HepG2 (cell line): ENCODE results near the gene LYRM4. TPM values are rescaled to one million over a fixed set of nuclear protein-coding genes. Genes with fewer than 3 reads are reported as not detected.

ENCODE experiments used
- CBFB ChIP-seq: sonication (generic); formaldehyde crosslinking; IDR thresholded peaks from 2 replicates; pipeline ENCODE4 v1.4.0; 2020; ENCODE audit warnings: missing genetic modification reagents
- CCDC6 ChIP-seq: sonication (generic); formaldehyde crosslinking; IDR thresholded peaks from 2 replicates; pipeline ENCODE4 v1.8.1; 2022; ENCODE audit warnings: mild to moderate bottlenecking, missing genetic modification reagents, moderate library complexity
- GZF1 ChIP-seq: sonication (generic); formaldehyde crosslinking; IDR thresholded peaks from 2 replicates; pipeline ENCODE4 v1.5.1; 2020; ENCODE audit warnings: mild to moderate bottlenecking, missing genetic modification reagents
- HES4 ChIP-seq: sonication (generic); formaldehyde crosslinking; IDR thresholded peaks from 2 replicates; pipeline ENCODE4 v1.9.0; 2021; ENCODE audit warnings: mild to moderate bottlenecking, missing genetic modification reagents, borderline replicate concordance
- MAFF ChIP-seq: IDR thresholded peaks from 2 replicates; pipeline ENCODE4 v1.6.1; 2011; ENCODE audit warnings: low read depth, low read length, improper control_type of control experiment
- MTA3 ChIP-seq: sonication (generic); formaldehyde crosslinking; IDR thresholded peaks from 2 replicates; pipeline ENCODE4 v1.4.0; 2020; ENCODE audit warnings: missing genetic modification reagents
- PHB2 ChIP-seq: fragments of 450-650 bp; IDR thresholded peaks from 2 replicates; pipeline ENCODE4 v1.6.1; 2018; ENCODE audit not compliant: partially characterized antibody
- SALL2 ChIP-seq: sonication (generic); formaldehyde crosslinking; IDR thresholded peaks from 2 replicates; pipeline ENCODE4 v1.8.1; 2023; ENCODE audit warnings: mild to moderate bottlenecking, missing genetic modification reagents, inconsistent platforms
- SOX13 ChIP-seq, 3 experiments: fragments of 450-650 bp in 1 of 3; sonication (generic) in 1 of 3; formaldehyde crosslinking in 1 of 3; IDR thresholded peaks in 2 of 3; conservative IDR thresholded peaks in 1 of 3; 2 replicates each; pipeline versions ENCODE4 v1.5.0 to v1.6.1; 2016 to 2020; ENCODE audit warnings: antibody characterized with exemption in 1 of 3, mild to moderate bottlenecking in 1 of 3, missing compliant biosample characterization in 1 of 3, missing genetic modification reagents in 1 of 3, moderate library complexity in 1 of 3
- SUZ12 ChIP-seq: fragments of 150-350 bp; IDR thresholded peaks from 2 replicates; pipeline ENCODE4 v1.6.1; 2014; ENCODE audit warnings: low read depth, low read length
- ZBTB2 ChIP-seq: sonication (generic); formaldehyde crosslinking; IDR thresholded peaks from 2 replicates; pipeline ENCODE4 v1.8.0; 2022; ENCODE audit warnings: low read depth, missing genetic modification reagents
- ZIK1 ChIP-seq: sonication (generic); formaldehyde crosslinking; IDR thresholded peaks from 2 replicates; pipeline ENCODE4 v1.5.0; 2020; ENCODE audit warnings: mild to moderate bottlenecking, low read depth, missing genetic modification reagents, borderline replicate concordance
- ZNF550 ChIP-seq: sonication (generic); formaldehyde crosslinking; IDR thresholded peaks from 2 replicates; pipeline ENCODE4 v1.4.0; 2020; ENCODE audit warnings: mild to moderate bottlenecking, missing genetic modification reagents, borderline replicate concordance
- ZNF720 ChIP-seq: sonication (generic); formaldehyde crosslinking; IDR thresholded peaks from 2 replicates; pipeline ENCODE4 v1.4.0; 2020; ENCODE audit warnings: missing genetic modification reagents
- ZNF879 ChIP-seq: sonication (generic); formaldehyde crosslinking; IDR thresholded peaks from 2 replicates; pipeline ENCODE4 v1.8.1; 2023; ENCODE audit warnings: missing genetic modification reagents
- polyA plus RNA-seq, 8 experiments: library from polyadenylated mRNA; depleted of rRNA in 3 of 8; stranded (reverse) in 7 of 8; unstranded in 1 of 8; fragments of >200 nt; fragmentation: Illumina TruSeq in 4 of 8; extraction: Trizol in 4 of 8; gene quantifications; 2 replicates each; pipeline versions ENCODE4 v1.2.1 to v1.2.3, GENCODE V29; 2011 to 2016; ENCODE audit warnings: low read depth in 4 of 8, missing spikeins in 1 of 8, mixed read lengths in 1 of 8; ENCODE audit not compliant: insufficient read depth in 1 of 8
- total RNA-seq, 5 experiments: library from RNA; depleted of rRNA; stranded (reverse); fragments of >200 nt; fragmentation: Illumina TruSeq; extraction: Trizol; gene quantifications; 2 replicates each; pipeline ENCODE4 v1.2.3, GENCODE V29; 2016; ENCODE audit warnings: low read depth in 1 of 5
- TF ChIP-seq, protein P1 (sequence below), 2 experiments: sonication (generic) in 1 of 2; formaldehyde crosslinking in 1 of 2; IDR thresholded peaks; 2 replicates each; pipeline versions ENCODE4 v1.6.1 to v1.9.0; 2014 to 2022; ENCODE audit warnings: antibody characterized with exemption in 1 of 2, borderline replicate concordance in 1 of 2, inconsistent platforms in 1 of 2, low read depth in 1 of 2, missing genetic modification reagents in 1 of 2
- TF ChIP-seq, protein P2 (sequence below): sonication (generic); formaldehyde crosslinking; conservative IDR thresholded peaks from 2 replicates; pipeline ENCODE4 v1.4.0; 2020; ENCODE audit warnings: missing genetic modification reagents

The LYRM4 gene
- total and polyA plus RNA-seq, 2 of the 13 experiments (the other 11 are each of a cell fraction or from before 2014, with no cell fraction given) = 64.6 to 67.5 TPM

- TF ChIP-seq ZBTB2 (CRISPR knock-in tag) (no peak), HES4 (CRISPR knock-in tag) (no peak), MAFF (no peak), GZF1 (CRISPR knock-in tag) (no peak), SOX13 (IDR thresholded peaks at IDR 0.05) (no peak), SOX13 (CRISPR knock-in tag; conservative IDR thresholded peaks at IDR 0.05 in 1 of 2, IDR thresholded peaks at IDR 0.05 in 1 of 2) (peak in 1 of 2 experiments; percentile 23; a peak in 1 of 4 replicates), SALL2 (CRISPR knock-in tag) (no peak), CCDC6 (CRISPR knock-in tag) (no peak), CBFB (CRISPR knock-in tag) (no peak), PHB2 (no peak), ZNF720 (CRISPR knock-in tag) (no peak), MTA3 (CRISPR knock-in tag) (no peak), ZIK1 (no peak), ZNF550 (CRISPR knock-in tag) (no peak), SUZ12 (no peak), ZNF879 (CRISPR knock-in tag) (no peak)
- TF ChIP-seq, protein P1, sequence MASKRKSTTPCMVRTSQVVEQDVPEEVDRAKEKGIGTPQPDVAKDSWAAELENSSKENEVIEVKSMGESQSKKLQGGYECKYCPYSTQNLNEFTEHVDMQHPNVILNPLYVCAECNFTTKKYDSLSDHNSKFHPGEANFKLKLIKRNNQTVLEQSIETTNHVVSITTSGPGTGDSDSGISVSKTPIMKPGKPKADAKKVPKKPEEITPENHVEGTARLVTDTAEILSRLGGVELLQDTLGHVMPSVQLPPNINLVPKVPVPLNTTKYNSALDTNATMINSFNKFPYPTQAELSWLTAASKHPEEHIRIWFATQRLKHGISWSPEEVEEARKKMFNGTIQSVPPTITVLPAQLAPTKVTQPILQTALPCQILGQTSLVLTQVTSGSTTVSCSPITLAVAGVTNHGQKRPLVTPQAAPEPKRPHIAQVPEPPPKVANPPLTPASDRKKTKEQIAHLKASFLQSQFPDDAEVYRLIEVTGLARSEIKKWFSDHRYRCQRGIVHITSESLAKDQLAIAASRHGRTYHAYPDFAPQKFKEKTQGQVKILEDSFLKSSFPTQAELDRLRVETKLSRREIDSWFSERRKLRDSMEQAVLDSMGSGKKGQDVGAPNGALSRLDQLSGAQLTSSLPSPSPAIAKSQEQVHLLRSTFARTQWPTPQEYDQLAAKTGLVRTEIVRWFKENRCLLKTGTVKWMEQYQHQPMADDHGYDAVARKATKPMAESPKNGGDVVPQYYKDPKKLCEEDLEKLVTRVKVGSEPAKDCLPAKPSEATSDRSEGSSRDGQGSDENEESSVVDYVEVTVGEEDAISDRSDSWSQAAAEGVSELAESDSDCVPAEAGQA (IDR thresholded peaks at IDR 0.05; ENCODE audit: low read depth) = no peak
- TF ChIP-seq, protein P1 (CRISPR knock-in tag; IDR thresholded peaks at IDR 0.05; ENCODE audit: borderline replicate concordance) = no peak
- TF ChIP-seq, protein P2, sequence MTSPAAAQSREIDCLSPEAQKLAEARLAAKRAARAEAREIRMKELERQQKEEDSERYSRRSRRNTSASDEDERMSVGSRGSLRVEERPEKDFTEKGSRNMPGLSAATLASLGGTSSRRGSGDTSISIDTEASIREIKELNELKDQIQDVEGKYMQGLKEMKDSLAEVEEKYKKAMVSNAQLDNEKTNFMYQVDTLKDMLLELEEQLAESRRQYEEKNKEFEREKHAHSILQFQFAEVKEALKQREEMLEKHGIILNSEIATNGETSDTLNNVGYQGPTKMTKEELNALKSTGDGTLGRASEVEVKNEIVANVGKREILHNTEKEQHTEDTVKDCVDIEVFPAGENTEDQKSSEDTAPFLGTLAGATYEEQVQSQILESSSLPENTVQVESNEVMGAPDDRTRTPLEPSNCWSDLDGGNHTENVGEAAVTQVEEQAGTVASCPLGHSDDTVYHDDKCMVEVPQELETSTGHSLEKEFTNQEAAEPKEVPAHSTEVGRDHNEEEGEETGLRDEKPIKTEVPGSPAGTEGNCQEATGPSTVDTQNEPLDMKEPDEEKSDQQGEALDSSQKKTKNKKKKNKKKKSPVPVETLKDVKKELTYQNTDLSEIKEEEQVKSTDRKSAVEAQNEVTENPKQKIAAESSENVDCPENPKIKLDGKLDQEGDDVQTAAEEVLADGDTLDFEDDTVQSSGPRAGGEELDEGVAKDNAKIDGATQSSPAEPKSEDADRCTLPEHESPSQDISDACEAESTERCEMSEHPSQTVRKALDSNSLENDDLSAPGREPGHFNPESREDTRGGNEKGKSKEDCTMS (CRISPR knock-in tag) = no peak
Measured at GRCh38 chr6:5119090-5119951, 141.4 kb downstream of the LYRM4 start (continued).
